Kidney tubule cell (primary cell): Measurements from ENCODE around the gene CHST9.
"Not testable (repeated sequence)": the region's sequence is repeated elsewhere in the genome, so short reads cannot be mapped to it uniquely, and the experiment has no call there.

Source experiments
- DNase-seq: peaks from one replicate; pipeline ENCODE4 v3.0.0-alpha.2; 2018; ENCODE audit warnings: low spot score

The CHST9 gene

GRCh38 chr18:27005589-27005988 lies 179.5 kb downstream of the CHST9 start:
- DNase-seq = peak; percentile 25

- DNase-seq = no peak
Measured at GRCh38 chr18:27004056-27004829, 180.9 kb downstream of the CHST9 start.

- no peak for DNase-seq
Measured at GRCh38 chr18:26999797-27000196, 185.3 kb downstream of the CHST9 start.

- DNase-seq = no peak
Measured at GRCh38 chr18:26993568-26993967, 191.5 kb downstream of the CHST9 start.

- no peak for DNase-seq
Measured at GRCh38 chr18:26992926-26993325, 192.2 kb downstream of the CHST9 start.

GRCh38 chr18:26989842-26990241 lies 195.3 kb downstream of the CHST9 start:
- no peak for DNase-seq

GRCh38 chr18:26981360-26982082 lies 203.6 kb downstream of the CHST9 start:
- DNase-seq = no peak

GRCh38 chr18:26978812-26979341 lies 206.2 kb downstream of the CHST9 start:
- DNase-seq = no peak

GRCh38 chr18:26977781-26978180 lies 207.3 kb downstream of the CHST9 start:
- no peak for DNase-seq

- no peak for DNase-seq
Measured at GRCh38 chr18:26976206-26976605, 208.9 kb downstream of the CHST9 start.

- DNase-seq = not testable (repeated sequence)
Measured at GRCh38 chr18:26972549-26972948, 212.6 kb downstream of the CHST9 start.

GRCh38 chr18:26971409-26971808 lies 213.7 kb downstream of the CHST9 start:
- DNase-seq = peak; percentile 10

- no peak for DNase-seq
Measured at GRCh38 chr18:26970637-26971036, 214.5 kb downstream of the CHST9 start.

- DNase-seq = no peak
Measured at GRCh38 chr18:26965206-26965605, 219.9 kb downstream of the CHST9 start.

- peak; percentile 14 for DNase-seq
Measured at GRCh38 chr18:26963292-26963691, 221.8 kb downstream of the CHST9 start.

- DNase-seq = no peak
Measured at GRCh38 chr18:26961839-26962238, 223.3 kb downstream of the CHST9 start.

- no peak for DNase-seq
Measured at GRCh38 chr18:26960911-26961310, 224.2 kb downstream of the CHST9 start.

GRCh38 chr18:26956863-26957262 lies 228.2 kb downstream of the CHST9 start:
- no peak for DNase-seq

GRCh38 chr18:26948703-26949102 lies 236.4 kb downstream of the CHST9 start:
- no peak for DNase-seq

- no peak for DNase-seq
Measured at GRCh38 chr18:26943906-26944305, 241.2 kb downstream of the CHST9 start.

GRCh38 chr18:26941584-26941983 lies 243.5 kb downstream of the CHST9 start:
- no peak for DNase-seq

- no peak for DNase-seq
Measured at GRCh38 chr18:26940744-26941398, 244.2 kb downstream of the CHST9 start.

- DNase-seq = no peak
Measured at GRCh38 chr18:26931659-26932058, 253.4 kb downstream of the CHST9 start.
